GM12801 (cell line): ENCODE data around the gene CYP4F3.

Source experiments
- TF ChIP-seq, protein P1 (sequence below): IDR thresholded peaks from one replicate; pipeline ENCODE4 v1.5.1; 2011; ENCODE audit warnings: control low read depth; ENCODE audit not compliant: insufficient read length; ENCODE audit errors: extremely low read depth

Gene CYP4F3

DNA sequence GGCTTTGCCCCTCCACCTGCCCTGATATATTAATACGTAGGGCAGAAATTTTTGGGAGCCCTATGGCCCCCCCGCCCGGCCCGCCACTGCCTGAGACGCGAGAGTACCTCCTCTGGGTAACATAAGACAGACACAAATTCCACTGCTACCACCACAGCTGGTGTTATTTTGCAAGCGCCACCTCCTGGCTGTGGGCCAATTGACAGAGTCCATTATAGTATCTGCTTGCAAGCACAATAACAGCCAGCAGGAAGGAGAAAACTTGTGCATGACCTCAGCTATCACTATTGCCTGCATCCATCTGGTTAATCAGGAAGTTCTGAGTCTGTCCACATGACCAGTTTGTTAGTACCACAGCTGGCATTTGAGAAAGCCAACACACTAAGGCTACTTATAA, 61.8 kb downstream of the CYP4F3 start:
- TF ChIP-seq, protein P1, sequence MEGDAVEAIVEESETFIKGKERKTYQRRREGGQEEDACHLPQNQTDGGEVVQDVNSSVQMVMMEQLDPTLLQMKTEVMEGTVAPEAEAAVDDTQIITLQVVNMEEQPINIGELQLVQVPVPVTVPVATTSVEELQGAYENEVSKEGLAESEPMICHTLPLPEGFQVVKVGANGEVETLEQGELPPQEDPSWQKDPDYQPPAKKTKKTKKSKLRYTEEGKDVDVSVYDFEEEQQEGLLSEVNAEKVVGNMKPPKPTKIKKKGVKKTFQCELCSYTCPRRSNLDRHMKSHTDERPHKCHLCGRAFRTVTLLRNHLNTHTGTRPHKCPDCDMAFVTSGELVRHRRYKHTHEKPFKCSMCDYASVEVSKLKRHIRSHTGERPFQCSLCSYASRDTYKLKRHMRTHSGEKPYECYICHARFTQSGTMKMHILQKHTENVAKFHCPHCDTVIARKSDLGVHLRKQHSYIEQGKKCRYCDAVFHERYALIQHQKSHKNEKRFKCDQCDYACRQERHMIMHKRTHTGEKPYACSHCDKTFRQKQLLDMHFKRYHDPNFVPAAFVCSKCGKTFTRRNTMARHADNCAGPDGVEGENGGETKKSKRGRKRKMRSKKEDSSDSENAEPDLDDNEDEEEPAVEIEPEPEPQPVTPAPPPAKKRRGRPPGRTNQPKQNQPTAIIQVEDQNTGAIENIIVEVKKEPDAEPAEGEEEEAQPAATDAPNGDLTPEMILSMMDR = no peak
